ENCODE data around the gene RSPO4. TPM values are rescaled to one million over a fixed set of nuclear protein-coding genes. Genes with fewer than 3 reads are reported as not detected.

Gene RSPO4
- total RNA-seq, 1 experiment from 2014 or later = not detected

DNA sequence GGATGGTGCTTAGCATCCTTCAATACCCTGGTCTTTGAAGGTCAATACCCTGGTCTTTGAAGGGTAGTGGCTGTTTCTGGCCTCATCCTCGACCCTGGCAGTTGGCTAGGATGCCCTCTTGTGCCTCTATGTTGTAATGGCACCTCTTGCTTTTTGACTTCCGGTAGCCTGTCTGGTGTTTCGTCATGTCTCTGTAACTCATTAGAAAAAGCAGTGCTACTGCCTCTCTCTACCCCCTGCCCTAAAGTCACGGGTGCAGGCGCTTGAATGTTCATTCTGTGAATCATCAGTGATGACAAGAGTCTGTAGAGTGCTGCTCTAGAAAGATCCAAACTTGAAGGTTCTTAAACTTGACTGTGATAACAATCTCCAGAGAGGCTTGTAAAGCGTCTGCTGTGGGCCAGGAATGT, 28.3 kb downstream of the RSPO4 start:
- no peaks in the 10 kb centered on the region for H3K9me3 ChIP-seq (ENCODE audit: insufficient read depth, low read depth)
- peak; percentile 21 to 38 for DNase-seq
- CTCF ChIA-PET = no interaction called here
- no peaks in the 10 kb centered on the region for H3K79me2 ChIP-seq (ENCODE audit: low read depth)
- POLR2A ChIA-PET (ENCODE audit: unreplicated experiment) = no interaction called here
- no peak overlapping the region for H3K4me2 ChIP-seq
- no peak overlapping the region for H3K27ac ChIP-seq
- intact Hi-C loops (cut with micrococcal nuclease; ENCODE audit: unreplicated experiment) = loop anchor here (1.0 kb wide), 1 partner anchor 157 kb away; no protein-coding TSS in a partner anchor
- H3K27me3 ChIP-seq (ENCODE audit: insufficient read depth, low read depth) = peaks cover 54% of the 10 kb centered on the region
- no peak overlapping the region for H3K4me3 ChIP-seq
- no peaks in the 10 kb centered on the region for H4K20me1 ChIP-seq (ENCODE audit: insufficient read depth)
- no TSS peak for BruUV-seq (replicated peaks)
- H2AFZ ChIP-seq = no peak overlapping the region
- H3K9me2 ChIP-seq (ENCODE audit: insufficient read depth) = no peaks in the 10 kb centered on the region
- H3K4me1 ChIP-seq (replicated peaks; ENCODE audit: insufficient read depth) = no peaks in the 10 kb centered on the region
- no peaks in the 10 kb centered on the region for H3K36me3 ChIP-seq (ENCODE audit: low read depth)
- no peak for TF ChIP-seq EZH2 (IDR thresholded peaks at IDR 0.05; ENCODE audit: low read depth)
- TF ChIP-seq, protein P1, sequence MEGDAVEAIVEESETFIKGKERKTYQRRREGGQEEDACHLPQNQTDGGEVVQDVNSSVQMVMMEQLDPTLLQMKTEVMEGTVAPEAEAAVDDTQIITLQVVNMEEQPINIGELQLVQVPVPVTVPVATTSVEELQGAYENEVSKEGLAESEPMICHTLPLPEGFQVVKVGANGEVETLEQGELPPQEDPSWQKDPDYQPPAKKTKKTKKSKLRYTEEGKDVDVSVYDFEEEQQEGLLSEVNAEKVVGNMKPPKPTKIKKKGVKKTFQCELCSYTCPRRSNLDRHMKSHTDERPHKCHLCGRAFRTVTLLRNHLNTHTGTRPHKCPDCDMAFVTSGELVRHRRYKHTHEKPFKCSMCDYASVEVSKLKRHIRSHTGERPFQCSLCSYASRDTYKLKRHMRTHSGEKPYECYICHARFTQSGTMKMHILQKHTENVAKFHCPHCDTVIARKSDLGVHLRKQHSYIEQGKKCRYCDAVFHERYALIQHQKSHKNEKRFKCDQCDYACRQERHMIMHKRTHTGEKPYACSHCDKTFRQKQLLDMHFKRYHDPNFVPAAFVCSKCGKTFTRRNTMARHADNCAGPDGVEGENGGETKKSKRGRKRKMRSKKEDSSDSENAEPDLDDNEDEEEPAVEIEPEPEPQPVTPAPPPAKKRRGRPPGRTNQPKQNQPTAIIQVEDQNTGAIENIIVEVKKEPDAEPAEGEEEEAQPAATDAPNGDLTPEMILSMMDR (conservative IDR thresholded peaks at IDR 0.05) = peak; percentile 54; the same call in 1 of the 2 replicates
- H3F3A ChIP-seq (ENCODE audit: insufficient read depth, low read depth) = no peaks in the 10 kb centered on the region

- intact Hi-C loops (cut with micrococcal nuclease; ENCODE audit: unreplicated experiment) = no loop called here
- no peak overlapping the region for H3K4me3 ChIP-seq
- POLR2A ChIA-PET (ENCODE audit: unreplicated experiment) = no interaction called here
- no peaks in the 10 kb centered on the region for H3K4me1 ChIP-seq (replicated peaks; ENCODE audit: insufficient read depth)
- H4K20me1 ChIP-seq (ENCODE audit: insufficient read depth) = no peaks in the 10 kb centered on the region
- H3K27ac ChIP-seq = no peak overlapping the region
- H3K9me3 ChIP-seq (ENCODE audit: insufficient read depth, low read depth) = no peaks in the 10 kb centered on the region
- H3K27me3 ChIP-seq (ENCODE audit: insufficient read depth, low read depth) = peaks cover 58% of the 10 kb centered on the region
- DNase-seq = no peak
- no peaks in the 10 kb centered on the region for H3K9me2 ChIP-seq (ENCODE audit: insufficient read depth)
- BruUV-seq (replicated peaks) = no TSS peak
- TF ChIP-seq, protein P1 (conservative IDR thresholded peaks at IDR 0.05) = no peak
- no peak for TF ChIP-seq EZH2 (IDR thresholded peaks at IDR 0.05; ENCODE audit: low read depth)
- no peak overlapping the region for H2AFZ ChIP-seq
- CTCF ChIA-PET = interaction anchor here (0.6 kb wide), 1 partner anchor 18 kb away, joined by 8 read pairs; no protein-coding TSS in a partner anchor
- H3F3A ChIP-seq (ENCODE audit: insufficient read depth, low read depth) = no peaks in the 10 kb centered on the region
- H3K4me2 ChIP-seq = no peak overlapping the region
- H3K79me2 ChIP-seq (ENCODE audit: low read depth) = no peaks in the 10 kb centered on the region
- no peaks in the 10 kb centered on the region for H3K36me3 ChIP-seq (ENCODE audit: low read depth)
These were observed 29.9 kb downstream of the RSPO4 start for GRCh38 chr20:972256-972655.

- no peak for DNase-seq
- no peaks in the 10 kb centered on the region for H3F3A ChIP-seq (ENCODE audit: insufficient read depth, low read depth)
- H2AFZ ChIP-seq = no peak overlapping the region
- BruUV-seq (replicated peaks) = no TSS peak
- TF ChIP-seq, protein P1 (conservative IDR thresholded peaks at IDR 0.05) = no peak
- no peak for TF ChIP-seq EZH2 (IDR thresholded peaks at IDR 0.05; ENCODE audit: low read depth)
- intact Hi-C loops (cut with micrococcal nuclease; ENCODE audit: unreplicated experiment) = no loop called here
- no peaks in the 10 kb centered on the region for H3K4me1 ChIP-seq (replicated peaks; ENCODE audit: insufficient read depth)
- H3K36me3 ChIP-seq (ENCODE audit: low read depth) = no peaks in the 10 kb centered on the region
- H3K4me2 ChIP-seq = no peak overlapping the region
- CTCF ChIA-PET = no interaction called here
- no peaks in the 10 kb centered on the region for H3K9me3 ChIP-seq (ENCODE audit: insufficient read depth, low read depth)
- H4K20me1 ChIP-seq (ENCODE audit: insufficient read depth) = no peaks in the 10 kb centered on the region
- no peaks in the 10 kb centered on the region for H3K79me2 ChIP-seq (ENCODE audit: low read depth)
- H3K9me2 ChIP-seq (ENCODE audit: insufficient read depth) = no peaks in the 10 kb centered on the region
- POLR2A ChIA-PET (ENCODE audit: unreplicated experiment) = no interaction called here
- peaks cover 64% of the 10 kb centered on the region for H3K27me3 ChIP-seq (ENCODE audit: insufficient read depth, low read depth)
- no peak overlapping the region for H3K27ac ChIP-seq
- no peak overlapping the region for H3K4me3 ChIP-seq
These were observed 30.8 kb downstream of the RSPO4 start for GRCh38 chr20:971346-971745.

All from PC-9 (cell line).